Adrenal gland (tissue), 5 donors: ENCODE measurements around the gene GYS2.

Source experiments
- CTCF ChIP-seq, 6 experiments: fragments of 450-650 bp in 4 of 6; fragments of 200-600 bp in 2 of 6; sonication (generic) in 1 of 6; IDR thresholded peaks; 1 replicate in 5 of 6; 2 replicates in 1 of 6; pipeline versions ENCODE4 v1.5.1 to v1.8.0; 2016 to 2021; ENCODE audit warnings: antibody characterized with exemption in 6 of 6, mild to moderate bottlenecking in 2 of 6, moderate library complexity in 1 of 6
- POLR2A ChIP-seq, 2 donors: fragments of 450-650 bp; IDR thresholded peaks; one replicate each; pipeline ENCODE4 v1.6.1; 2017; ENCODE audit warnings: antibody characterized with exemption in 2 of 2, mild to moderate bottlenecking in 2 of 2, moderate library complexity in 1 of 2
- donor health status: DM: no; HTN: no; CAD: no.

- TF ChIP-seq CTCF (IDR thresholded peaks at IDR 0.05) = no peak
- TF ChIP-seq POLR2A (IDR thresholded peaks at IDR 0.05) = no peak
These were observed 33.6 kb upstream of the GYS2 start for GRCh38 chr12:21638054-21638891.
